Aorta (tissue), 5 donors: ENCODE data around the gene P4HA2. TPM values are rescaled to one million over a fixed set of nuclear protein-coding genes. Genes with fewer than 3 reads are reported as not detected.

Source experiments
- ATAC-seq: fragments of 200-7000 bp; cut with Tn5 transposase; one replicate; pipeline ENCODE4 v1.9.1; 2022; ENCODE audit warnings: moderate library complexity; ENCODE audit not compliant: low FRiP score
- DNase-seq, 2 donors: peaks; one replicate each; pipeline ENCODE4 v3.0.0-alpha.2; 2020
- H3K27ac ChIP-seq, 2 donors: one replicate each; pipeline ENCODE4 v1.5.1; 2013; ENCODE audit warnings: low read length in 2 of 2, mild to moderate bottlenecking in 2 of 2, moderate library complexity in 2 of 2, control low read depth in 1 of 2, inconsistent platforms in 1 of 2, low read depth in 1 of 2
- H3K27me3 ChIP-seq, 2 donors: one replicate each; pipeline ENCODE4 v1.6.1; 2013; ENCODE audit warnings: control low read depth in 1 of 2, low read length in 1 of 2, mild to moderate bottlenecking in 1 of 2, moderate library complexity in 1 of 2; ENCODE audit not compliant: insufficient read depth in 2 of 2, control insufficient read depth in 1 of 2
- H3K36me3 ChIP-seq, 2 donors: one replicate each; pipeline ENCODE4 v1.6.1; 2013; ENCODE audit warnings: control low read depth in 1 of 2, low read length in 1 of 2, mild to moderate bottlenecking in 1 of 2; ENCODE audit not compliant: insufficient read depth in 2 of 2, control insufficient read depth in 1 of 2
- H3K4me1 ChIP-seq, 2 donors: one replicate each; pipeline ENCODE4 v1.6.1; 2013; ENCODE audit warnings: low read length in 2 of 2, control low read depth in 1 of 2, mild to moderate bottlenecking in 1 of 2, moderate library complexity in 1 of 2; ENCODE audit not compliant: insufficient read depth in 2 of 2, control insufficient read depth in 1 of 2
- H3K4me3 ChIP-seq, 2 donors: one replicate each; pipeline ENCODE4 v1.5.1; 2013; ENCODE audit warnings: low read length in 2 of 2, control low read depth in 1 of 2, mild to moderate bottlenecking in 1 of 2
- H3K9me3 ChIP-seq: one replicate; pipeline ENCODE4 v1.6.1; 2013; ENCODE audit warnings: mild to moderate bottlenecking, low read length; ENCODE audit not compliant: control insufficient read depth
- WGBS, 2 donors: extraction: QIAGEN DNeasy Blood & Tissue Kit; methylation state at CpG; one replicate each; pipeline ENCODE4 v1.1.7; 2013; 5-methylcytosine and 5-hydroxymethylcytosine counted together
- intact Hi-C, 2 donors: fragments of 100-400 bp; cut with DNase I; formaldehyde crosslinking; loops; one replicate each; pipeline versions ENCODE4 v1.14.2 to v1.15.0; 2022
- polyA plus RNA-seq, 2 donors: library from polyadenylated mRNA; stranded (reverse); fragments of 200-250 nt; gene quantifications; one replicate each; pipeline ENCODE4 v1.2.3, GENCODE V29; 2013
- total RNA-seq, 2 donors: library from RNA; stranded (reverse); fragmentation: NEBNext Ultra II Directional; extraction: Animal tissue kit (Norgen Biotek cat#: 25700); gene quantifications; one replicate each; pipeline ENCODE4 v1.2.1, GENCODE V29; 2021
- donor health status: healthy with polysubstance abuse.
- donor health status: Bipolar disorder and iron deficiency.
- donor health status: DM: no; HTN: no; CAD: no.
- donor health status: DM: no; HTN: no; CAD: no.
- donor health status: DM: yes; HTN: yes; CAD: no.

P4HA2 gene
- total and polyA plus RNA-seq, 4 donors: 19.2 to 68.1 (median 34.6) TPM

- intact Hi-C loops: loop anchor here in 1 of 2 donors (5.0 kb wide), 1 partner anchor 96 kb away; the partner anchor contains the start of gene SLC22A5
- DNase-seq (peak; percentile 50 to 76), ATAC-seq (no peak)
- no peaks in the 10 kb centered on the region for H3K27me3 ChIP-seq
- no peak overlapping the region for H3K27ac ChIP-seq
- H3K4me1 ChIP-seq: no peaks in the 10 kb centered on the region
- 85 to 87% methylated on average over 77 of the region's 77 CpGs for WGBS, 2 donors
- H3K9me3 ChIP-seq: no peaks in the 10 kb centered on the region
- H3K36me3 ChIP-seq: no peaks in the 10 kb centered on the region
- no peak overlapping the region for H3K4me3 ChIP-seq
Observed at GRCh38 chr5:132271251-132272246, 43.9 kb upstream of the P4HA2 start.

GRCh38 chr5:132270706-132271105 lies 43.1 kb upstream of the P4HA2 start:
- Histone ChIP-seq H3K27ac (no peak overlapping the region), H3K4me1 (no peaks in the 10 kb centered on the region), H3K4me3 (no peak overlapping the region), H3K36me3 (no peaks in the 10 kb centered on the region), H3K27me3 (no peaks in the 10 kb centered on the region), H3K9me3 (no peaks in the 10 kb centered on the region)
- 72 to 85% methylated on average over 6 of the region's 6 CpGs for WGBS, 2 donors
- intact Hi-C loops: loop anchor here in 1 of 2 donors (5.0 kb wide), 1 partner anchor 97 kb away; the partner anchor contains the start of gene SLC22A5
- no peak for ATAC-seq
- DNase-seq: peak; percentile 34 to 53

DNA sequence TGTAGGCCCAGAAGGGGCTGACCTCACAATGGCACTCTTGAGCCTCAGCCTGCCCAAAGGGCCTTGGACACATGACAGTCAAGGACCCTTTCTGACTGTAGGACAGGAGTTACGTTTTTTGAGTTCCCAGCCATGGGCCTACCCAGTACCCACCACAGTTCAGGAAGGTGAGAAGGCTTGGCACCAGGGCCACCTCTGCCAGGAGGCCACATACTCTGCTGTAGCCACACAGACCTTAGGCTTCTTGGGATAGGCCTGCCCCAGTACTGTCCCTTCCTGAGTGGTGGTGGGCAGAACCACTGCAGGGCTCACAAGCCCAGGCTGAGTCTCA lies 42.6 kb upstream of the P4HA2 start:
- DNase-seq: peak; percentile 24 to 50
- H3K27ac ChIP-seq: no peak overlapping the region
- 70 to 100% methylated on average over 1 of the region's 1 CpG for WGBS, 2 donors
- no peaks in the 10 kb centered on the region for H3K27me3 ChIP-seq
- ATAC-seq: no peak
- H3K36me3 ChIP-seq: no peaks in the 10 kb centered on the region
- intact Hi-C loops: loop anchor here in 1 of 2 donors (5.0 kb wide), 1 partner anchor 97 kb away; the partner anchor contains the start of gene SLC22A5
- H3K4me3 ChIP-seq: no peak overlapping the region
- H3K4me1 ChIP-seq: no peaks in the 10 kb centered on the region
- no peaks in the 10 kb centered on the region for H3K9me3 ChIP-seq

DNA sequence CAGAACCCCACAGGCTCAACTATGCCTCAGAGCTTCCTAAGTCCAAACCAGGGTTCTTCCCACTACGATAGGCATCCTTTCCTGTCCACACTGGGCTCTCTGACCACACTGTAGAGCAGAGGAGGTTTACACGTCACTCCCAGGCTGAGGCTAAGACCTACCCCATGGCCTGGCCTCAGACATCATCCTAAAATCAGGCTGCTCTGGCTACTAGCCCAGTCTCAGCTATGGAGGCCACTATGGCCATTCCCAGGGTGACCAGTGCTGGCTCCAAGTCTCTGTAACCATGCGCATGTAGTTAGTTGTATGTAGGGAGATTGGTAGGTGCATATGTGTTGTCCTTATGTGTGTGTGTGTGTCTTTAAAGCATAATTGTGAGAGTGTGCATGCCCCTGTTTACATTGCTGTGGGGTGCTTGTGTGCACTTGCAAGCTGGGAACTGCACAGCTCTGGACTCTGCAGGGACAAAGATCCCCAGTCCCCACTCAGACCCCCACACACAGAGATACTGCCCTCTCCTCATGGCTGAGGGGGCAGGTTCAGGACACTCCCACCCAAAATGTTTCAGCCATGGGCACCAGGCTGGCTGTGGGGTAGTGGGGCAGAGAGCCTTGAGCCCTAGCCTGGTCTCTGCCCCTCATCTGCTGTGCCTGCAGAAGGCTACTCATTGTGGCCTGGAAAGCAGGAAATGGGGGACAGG lies 42.1 kb upstream of the P4HA2 start:
- H3K27ac ChIP-seq: no peak overlapping the region
- DNase-seq: peak; percentile 24 to 39
- no peaks in the 10 kb centered on the region for H3K36me3 ChIP-seq
- ATAC-seq: no peak
- H3K4me3 ChIP-seq: no peak overlapping the region
- H3K27me3 ChIP-seq: no peaks in the 10 kb centered on the region
- intact Hi-C loops: loop anchor here (5.0 to 10.0 kb wide), 2 partner anchors 98 to 225 kb away; partner anchors contain the start of genes IRF1 (in 1 of the 2) and SLC22A5 (in 1 of the 2)
- no peaks in the 10 kb centered on the region for H3K4me1 ChIP-seq
- H3K9me3 ChIP-seq: no peaks in the 10 kb centered on the region
- 86 to 89% methylated on average over 3 of the region's 3 CpGs for WGBS, 2 donors

DNA sequence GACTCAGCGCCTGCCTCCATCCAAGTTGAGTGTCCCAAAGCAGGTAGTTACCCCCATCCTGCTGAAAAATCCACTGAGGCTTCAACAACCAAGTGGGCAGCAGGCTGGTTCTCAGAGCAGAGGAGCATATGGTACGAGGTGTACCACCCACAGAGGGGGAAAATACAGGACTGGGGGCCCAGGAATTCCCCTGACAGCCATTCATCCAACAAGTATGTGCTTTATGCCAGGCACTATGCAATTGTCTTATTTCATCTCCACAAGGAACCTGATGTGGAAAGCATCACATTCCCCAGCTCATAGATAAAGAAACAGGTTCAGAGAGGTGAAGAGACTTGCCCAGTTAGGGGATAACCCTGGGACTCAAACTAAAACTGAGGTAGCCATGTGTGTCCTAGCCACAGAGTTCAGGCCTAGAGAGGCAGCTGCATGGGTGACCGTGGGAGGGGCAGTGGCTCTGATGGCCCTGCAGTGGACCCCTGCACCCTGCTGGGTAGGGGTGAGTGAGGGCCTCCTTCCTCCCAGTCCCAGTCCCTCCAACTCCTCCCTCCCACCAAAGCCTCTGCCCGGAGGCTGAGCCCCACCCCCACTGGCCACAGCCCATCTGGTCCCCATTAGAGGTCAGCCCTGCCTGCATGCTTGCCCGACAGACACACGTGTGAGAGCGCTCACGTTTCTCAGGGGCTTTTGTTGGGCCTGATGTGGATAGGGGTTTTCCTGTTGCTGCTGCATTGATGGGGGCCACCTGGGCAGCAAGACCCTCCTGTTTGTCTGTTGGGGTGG lies 41.3 kb upstream of the P4HA2 start:
- H3K4me3 ChIP-seq: no peak overlapping the region
- no peaks in the 10 kb centered on the region for H3K27me3 ChIP-seq
- no peaks in the 10 kb centered on the region for H3K4me1 ChIP-seq
- DNase-seq: peak; percentile 59 to 68
- no peaks in the 10 kb centered on the region for H3K9me3 ChIP-seq
- ATAC-seq: no peak
- 68 to 72% methylated on average over 8 of the region's 8 CpGs for WGBS, 2 donors
- intact Hi-C loops: loop anchor here in 1 of 2 donors (10.0 kb wide), 1 partner anchor 226 kb away; the partner anchor contains the start of gene IRF1
- H3K36me3 ChIP-seq: no peaks in the 10 kb centered on the region
- no peak overlapping the region for H3K27ac ChIP-seq

DNA sequence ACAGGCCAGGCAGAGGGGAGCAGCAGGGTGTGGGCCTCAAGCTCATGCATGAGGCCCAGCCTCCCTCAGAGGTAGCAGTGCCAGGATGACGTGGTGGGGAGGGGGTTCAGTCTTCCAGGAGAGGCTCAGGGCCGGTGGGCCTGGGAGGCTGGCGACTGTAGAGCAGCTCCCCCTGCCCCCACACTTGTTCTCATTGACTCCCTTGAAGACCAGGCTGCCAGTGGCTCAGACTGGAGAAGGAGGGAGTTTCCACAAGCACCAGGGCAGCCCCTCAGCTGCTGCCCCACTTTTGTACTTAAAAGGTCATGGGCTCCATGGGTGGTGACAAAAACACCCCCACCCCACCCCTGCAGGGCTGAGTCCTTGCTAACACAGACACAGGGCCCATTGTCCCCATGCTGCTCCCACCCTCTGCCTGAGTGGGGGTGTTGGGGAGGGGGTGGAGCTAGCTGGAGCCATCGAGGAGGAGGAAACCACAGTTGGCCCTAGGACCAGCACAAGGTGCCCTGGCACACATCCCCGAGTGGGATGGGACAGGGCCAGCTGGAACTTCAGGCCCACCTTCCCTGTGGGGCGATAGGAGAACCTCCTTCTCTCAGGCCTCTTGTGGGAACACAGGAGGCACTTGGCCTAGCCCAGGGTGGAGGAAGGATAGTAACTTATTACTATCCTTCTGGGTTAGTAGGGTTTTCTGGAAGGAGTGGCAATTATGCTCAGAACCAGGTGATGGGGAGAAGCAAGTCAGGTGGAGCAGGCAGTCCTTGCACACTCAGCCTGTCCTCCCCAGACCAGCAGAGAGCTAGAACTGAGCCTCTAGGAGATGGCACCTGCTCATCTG lies 40.5 kb upstream of the P4HA2 start:
- H3K27me3 ChIP-seq: no peaks in the 10 kb centered on the region
- no peaks in the 10 kb centered on the region for H3K9me3 ChIP-seq
- 50 to 57% methylated on average over 6 of the region's 6 CpGs for WGBS, 2 donors
- DNase-seq: peak in 1 of 2 donors; percentile 70
- H3K4me3 ChIP-seq: no peak overlapping the region
- no peaks in the 10 kb centered on the region for H3K4me1 ChIP-seq
- H3K27ac ChIP-seq: peak overlapping the region in 1 of 2 donors; percentile 12
- intact Hi-C loops: loop anchor here in 1 of 2 donors (10.0 kb wide), 1 partner anchor 227 kb away; the partner anchor contains the start of gene IRF1
- no peak for ATAC-seq
- H3K36me3 ChIP-seq: no peaks in the 10 kb centered on the region

DNA sequence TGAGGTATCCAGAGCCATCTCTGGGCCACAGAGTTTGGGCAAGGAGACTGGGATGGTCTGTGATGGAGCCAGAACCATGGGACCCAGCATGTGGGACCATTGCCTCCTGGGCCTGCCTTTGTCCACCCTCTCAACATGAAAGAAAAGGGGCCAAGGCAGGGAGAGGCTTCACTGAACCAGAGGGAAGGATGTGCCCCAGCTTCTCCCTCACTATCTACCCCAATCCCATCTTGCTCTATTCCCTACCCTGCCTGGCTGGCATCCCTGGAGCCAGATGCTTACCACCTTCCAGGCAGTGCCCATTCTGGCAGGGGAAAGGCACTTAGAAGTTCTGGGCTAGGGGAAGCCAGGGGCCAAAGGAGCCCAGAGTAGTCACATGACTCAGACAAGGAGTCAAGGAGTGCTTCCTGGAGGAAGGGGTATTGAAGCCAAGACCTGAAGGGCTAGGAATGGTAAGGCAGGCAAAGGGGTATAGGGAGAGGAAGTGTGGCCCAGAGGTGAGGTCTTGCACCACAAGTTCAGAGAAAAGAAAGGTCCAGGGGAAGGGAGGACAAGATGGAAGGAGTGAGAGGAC lies 39.6 kb upstream of the P4HA2 start:
- Histone ChIP-seq H3K36me3 (no peaks in the 10 kb centered on the region), H3K27ac (no peak overlapping the region), H3K4me3 (no peak overlapping the region), H3K4me1 (no peaks in the 10 kb centered on the region), H3K27me3 (no peaks in the 10 kb centered on the region), H3K9me3 (no peaks in the 10 kb centered on the region)
- DNase-seq: peak in 1 of 2 donors; percentile 26
- intact Hi-C loops: loop anchor here in 1 of 2 donors (10.0 kb wide), 1 partner anchor 228 kb away; the partner anchor contains the start of gene IRF1
- no peak for ATAC-seq
